SK-N-SH treated with all-trans-retinoic acid at 6 μM for 48 hours (cell line): ENCODE results near the gene CFAP97.

Source experiments
- ATAC-seq: fragments of 200-7000 bp; cut with Tn5 transposase; 3 replicates; pipeline ENCODE4 v1.9.1; 2020; ENCODE audit warnings: mild to moderate bottlenecking, moderate library complexity
- ARNTL ChIP-seq: fragments of 450-650 bp; formaldehyde crosslinking; IDR thresholded peaks from 2 replicates; pipeline ENCODE4 v1.5.0; 2020; ENCODE audit warnings: low read depth, mild to moderate bottlenecking, moderate library complexity, borderline replicate concordance
- BACH2 ChIP-seq: fragments of 250-450 bp; sonication (Bioruptor Pico); IDR thresholded peaks from 2 replicates; pipeline ENCODE4 v1.9.0; 2021; ENCODE audit warnings: mild to moderate bottlenecking, borderline replicate concordance
- CREB5 ChIP-seq: fragments of 250-450 bp; sonication (Bioruptor Pico); IDR thresholded peaks from 2 replicates; pipeline ENCODE4 v1.5.1; 2020; ENCODE audit warnings: low read depth, mild to moderate bottlenecking, moderate library complexity
- CSDC2 ChIP-seq: fragments of 250-450 bp; sonication (Bioruptor Pico); IDR thresholded peaks from 2 replicates; pipeline ENCODE4 v1.5.0; 2020; ENCODE audit warnings: mild to moderate bottlenecking, moderate library complexity
- CSRNP3 ChIP-seq: fragments of 250-450 bp; sonication (Bioruptor Pico); IDR thresholded peaks from 2 replicates; pipeline ENCODE4 v1.5.1; 2021; ENCODE audit warnings: mild to moderate bottlenecking, moderate library complexity
- ESRRG ChIP-seq: fragments of 250-450 bp; sonication (Bioruptor Pico); IDR thresholded peaks from 2 replicates; pipeline ENCODE4 v1.6.1; 2021; ENCODE audit warnings: mild to moderate bottlenecking
- GLIS3 ChIP-seq: fragments of 250-450 bp; sonication (Bioruptor Pico); IDR thresholded peaks from 2 replicates; pipeline ENCODE4 v1.5.0; 2020; ENCODE audit warnings: mild to moderate bottlenecking, moderate library complexity
- ISL1 ChIP-seq: fragments of 250-450 bp; sonication (Bioruptor Pico); IDR thresholded peaks from 2 replicates; pipeline ENCODE4 v2.1.2; 2022; ENCODE audit warnings: mild to moderate bottlenecking, moderate library complexity
- OSR1 ChIP-seq: fragments of 250-450 bp; sonication (Bioruptor Pico); IDR thresholded peaks from 2 replicates; pipeline ENCODE4 v1.8.0; 2022; ENCODE audit warnings: moderate library complexity, mild to moderate bottlenecking, inconsistent platforms
- PATZ1 ChIP-seq: fragments of 250-450 bp; sonication (Bioruptor Pico); IDR thresholded peaks from 2 replicates; pipeline ENCODE4 v1.8.0; 2020; ENCODE audit warnings: mild to moderate bottlenecking, moderate library complexity, borderline replicate concordance
- POU6F1 ChIP-seq: fragments of 250-450 bp; sonication (Bioruptor Pico); IDR thresholded peaks from 2 replicates; pipeline ENCODE4 v1.8.0; 2021; ENCODE audit warnings: low read depth, mild to moderate bottlenecking, moderate library complexity, borderline replicate concordance
- PPARA ChIP-seq: fragments of 250-450 bp; sonication (Bioruptor Pico); IDR thresholded peaks from 2 replicates; pipeline ENCODE4 v1.5.0; 2020; ENCODE audit warnings: mild to moderate bottlenecking, borderline replicate concordance
- RARB ChIP-seq: fragments of 250-450 bp; sonication (Bioruptor Pico); IDR thresholded peaks from 2 replicates; pipeline ENCODE4 v1.8.0; 2021; ENCODE audit warnings: mild to moderate bottlenecking, moderate library complexity
- TCF4 ChIP-seq: fragments of 250-450 bp; sonication (Bioruptor Pico); IDR thresholded peaks from 2 replicates; pipeline ENCODE4 v1.8.0; 2021; ENCODE audit warnings: mild to moderate bottlenecking, moderate library complexity, borderline replicate concordance
- TOX ChIP-seq: fragments of 250-450 bp; sonication (Bioruptor Pico); IDR thresholded peaks from 2 replicates; pipeline ENCODE4 v1.8.0; 2021; ENCODE audit warnings: mild to moderate bottlenecking, moderate library complexity, borderline replicate concordance
- TSHZ2 ChIP-seq: fragments of 250-450 bp; sonication (Bioruptor Pico); IDR thresholded peaks from 2 replicates; pipeline ENCODE4 v1.5.0; 2020; ENCODE audit warnings: mild to moderate bottlenecking, moderate library complexity
- ZC3H10 ChIP-seq: fragments of 250-450 bp; sonication (Bioruptor Pico); IDR thresholded peaks from 2 replicates; pipeline ENCODE4 v1.5.1; 2021; ENCODE audit warnings: mild to moderate bottlenecking, moderate library complexity
- ZFP3 ChIP-seq: fragments of 250-450 bp; sonication (Bioruptor Pico); IDR thresholded peaks from 2 replicates; pipeline ENCODE4 v1.5.0; 2020; ENCODE audit warnings: mild to moderate bottlenecking, moderate library complexity
- ZFP30 ChIP-seq: fragments of 450-650 bp; formaldehyde crosslinking; IDR thresholded peaks from 2 replicates; pipeline ENCODE4 v1.5.0; 2022; ENCODE audit warnings: mild to moderate bottlenecking, moderate library complexity
- ZNF565 ChIP-seq: fragments of 450-650 bp; formaldehyde crosslinking; conservative IDR thresholded peaks from 2 replicates; pipeline ENCODE4 v1.5.0; 2020; ENCODE audit warnings: low read depth, mild to moderate bottlenecking, moderate library complexity
- ZNF70 ChIP-seq: fragments of 450-650 bp; formaldehyde crosslinking; IDR thresholded peaks from 2 replicates; pipeline ENCODE4 v1.5.0; 2020; ENCODE audit warnings: mild to moderate bottlenecking, moderate library complexity
- ZNF8 ChIP-seq: fragments of 450-650 bp; formaldehyde crosslinking; IDR thresholded peaks from 2 replicates; pipeline ENCODE4 v1.5.0; 2020; ENCODE audit warnings: mild to moderate bottlenecking, moderate library complexity

CFAP97 gene

GRCh38 chr4:185238215-185238681 is 34.4 kb upstream of the CFAP97 start:
- peak; percentile 36; the same call in 1 of the 3 replicates for ATAC-seq
- no peak for TF ChIP-seq CSRNP3 (CRISPR knock-in tag)
- TF ChIP-seq GLIS3 (CRISPR knock-in tag), result no peak
- no peak for TF ChIP-seq TCF4 (CRISPR knock-in tag)
- no peak for TF ChIP-seq POU6F1
- TF ChIP-seq BACH2 (CRISPR knock-in tag), result no peak
- TF ChIP-seq ISL1 (CRISPR knock-in tag), result no peak
- TF ChIP-seq ARNTL (CRISPR knock-in tag), result no peak
- TF ChIP-seq PATZ1 (CRISPR knock-in tag), result no peak
- TF ChIP-seq CREB5 (CRISPR knock-in tag), result no peak
- no peak for TF ChIP-seq PPARA (CRISPR knock-in tag)
- no peak for TF ChIP-seq ZNF70 (CRISPR knock-in tag)
- no peak for TF ChIP-seq TOX (CRISPR knock-in tag)
- TF ChIP-seq OSR1 (CRISPR knock-in tag), result no peak
- no peak for TF ChIP-seq ZNF8 (CRISPR knock-in tag)
- no peak for TF ChIP-seq RARB (CRISPR knock-in tag)
- no peak for TF ChIP-seq ZC3H10 (CRISPR knock-in tag)
- no peak for TF ChIP-seq ZFP3
- no peak for TF ChIP-seq ZFP30 (CRISPR knock-in tag)
- no peak for TF ChIP-seq CSDC2 (CRISPR knock-in tag)
- no peak for TF ChIP-seq ZNF565
- TF ChIP-seq, all 23 proteins: peak for 0

- ATAC-seq, result no peak
- TF ChIP-seq ZNF565 (no peak), POU6F1 (no peak), ESRRG (CRISPR knock-in tag) (no peak), BACH2 (CRISPR knock-in tag) (no peak), ZC3H10 (CRISPR knock-in tag) (no peak), ISL1 (CRISPR knock-in tag) (no peak), TSHZ2 (no peak), OSR1 (CRISPR knock-in tag) (no peak), GLIS3 (CRISPR knock-in tag) (no peak), CREB5 (CRISPR knock-in tag) (no peak), ZNF8 (CRISPR knock-in tag) (no peak)
- TF ChIP-seq, all 23 proteins: peak for 0
These were observed 33.4 kb upstream of the CFAP97 start for GRCh38 chr4:185237175-185237574.
